ENCODE measurements around the gene SCAMP1.
A peak's percentile ranks its signal among the peaks of the same experiment; 100 is the strongest.
"Not testable (repeated sequence)": the region's sequence is repeated elsewhere in the genome, so short reads cannot be mapped to it uniquely, and the experiment has no call there.

SCAMP1 gene, protein sequence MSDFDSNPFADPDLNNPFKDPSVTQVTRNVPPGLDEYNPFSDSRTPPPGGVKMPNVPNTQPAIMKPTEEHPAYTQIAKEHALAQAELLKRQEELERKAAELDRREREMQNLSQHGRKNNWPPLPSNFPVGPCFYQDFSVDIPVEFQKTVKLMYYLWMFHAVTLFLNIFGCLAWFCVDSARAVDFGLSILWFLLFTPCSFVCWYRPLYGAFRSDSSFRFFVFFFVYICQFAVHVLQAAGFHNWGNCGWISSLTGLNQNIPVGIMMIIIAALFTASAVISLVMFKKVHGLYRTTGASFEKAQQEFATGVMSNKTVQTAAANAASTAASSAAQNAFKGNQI

DNA sequence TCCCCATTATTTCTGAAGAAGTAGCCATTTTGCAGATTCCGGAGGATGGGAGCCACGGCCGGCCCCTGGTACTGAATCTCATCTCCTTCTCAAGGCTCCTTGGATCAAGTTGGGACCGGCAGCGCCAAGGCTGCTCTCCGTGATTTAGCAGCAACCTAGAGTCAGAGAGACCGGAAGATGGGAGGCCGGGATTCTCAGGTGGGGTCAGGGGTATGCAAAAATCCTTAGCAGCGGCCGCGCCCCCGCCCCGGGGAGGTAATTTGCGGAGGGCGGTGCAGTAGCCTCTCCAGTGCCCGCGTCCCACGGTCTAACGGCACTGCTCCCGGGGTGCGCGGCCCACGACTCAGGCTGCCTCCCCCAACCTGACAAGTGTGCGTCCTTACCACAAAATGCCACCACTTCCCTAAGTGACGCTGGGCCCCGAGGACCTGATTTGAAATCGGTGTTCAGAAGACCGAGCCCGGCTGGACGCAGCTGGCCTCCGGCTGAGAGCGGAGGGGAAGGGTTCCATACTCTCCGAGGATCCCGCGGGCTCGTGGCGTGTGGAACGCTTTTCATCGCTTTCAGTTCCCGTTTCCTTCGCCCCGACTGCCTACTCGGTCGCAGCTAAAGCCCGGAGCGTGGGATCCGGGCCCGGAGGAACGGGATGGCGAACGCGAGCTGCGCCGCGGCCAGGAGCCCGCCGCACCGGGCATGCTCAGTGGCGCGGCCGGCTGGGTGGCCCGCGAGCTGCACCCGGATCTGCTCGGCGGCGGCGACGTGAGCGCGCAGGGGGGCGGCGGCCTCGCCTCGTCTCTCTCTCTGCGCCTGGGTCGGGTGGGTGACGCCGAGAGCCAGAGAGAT is at the start of gene SCAMP1:
Gene SCAMP1, plus strand, starts transcription at position 787 of the 843 bp plus-strand sequence. Its CDS starts 55 bp downstream, at position 842.
- peak; percentile 93 for DNase-seq (ENCODE audit: low spot score)

DNA sequence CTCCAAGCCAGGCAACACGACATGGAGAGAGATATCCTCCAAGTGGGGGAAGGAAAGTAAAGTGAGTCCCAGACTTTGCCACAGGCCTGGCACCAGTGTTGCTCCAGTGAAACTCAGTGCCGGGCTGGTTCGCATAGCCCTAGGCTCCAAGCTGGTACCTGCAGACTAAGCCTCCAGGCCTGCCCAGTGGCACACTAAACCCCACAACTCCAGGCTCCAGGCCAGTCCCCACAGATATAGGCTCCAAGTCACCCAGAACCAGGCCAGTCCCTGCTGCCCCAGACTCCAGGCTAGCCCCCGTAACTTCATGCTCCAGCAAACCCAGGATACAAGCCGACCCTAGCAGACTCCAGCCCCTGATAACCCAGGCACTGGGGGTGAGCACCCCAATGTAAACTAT is 42.9 kb upstream of the SCAMP1 start:
- DNase-seq (ENCODE audit: low spot score): no peak

DNA sequence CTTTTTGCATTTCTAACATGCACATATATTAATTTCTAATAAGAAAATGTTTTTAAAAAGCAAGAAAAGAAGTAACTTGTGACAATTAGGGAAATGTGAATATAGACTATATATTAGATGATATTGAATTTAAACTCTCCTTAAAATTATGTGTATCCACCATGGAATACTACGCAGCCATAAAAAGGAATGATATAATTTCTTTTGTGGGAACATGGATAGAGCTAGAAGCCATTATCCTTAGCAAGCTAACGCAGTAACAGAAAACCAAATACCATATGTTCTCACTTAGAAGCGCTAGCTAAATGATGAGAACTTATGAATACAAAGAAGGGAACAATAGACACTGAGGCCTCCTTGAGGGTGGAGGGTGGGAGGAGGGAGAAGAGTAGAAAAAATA is 42.1 kb upstream of the SCAMP1 start:
- no peak for DNase-seq (ENCODE audit: low spot score)

DNA sequence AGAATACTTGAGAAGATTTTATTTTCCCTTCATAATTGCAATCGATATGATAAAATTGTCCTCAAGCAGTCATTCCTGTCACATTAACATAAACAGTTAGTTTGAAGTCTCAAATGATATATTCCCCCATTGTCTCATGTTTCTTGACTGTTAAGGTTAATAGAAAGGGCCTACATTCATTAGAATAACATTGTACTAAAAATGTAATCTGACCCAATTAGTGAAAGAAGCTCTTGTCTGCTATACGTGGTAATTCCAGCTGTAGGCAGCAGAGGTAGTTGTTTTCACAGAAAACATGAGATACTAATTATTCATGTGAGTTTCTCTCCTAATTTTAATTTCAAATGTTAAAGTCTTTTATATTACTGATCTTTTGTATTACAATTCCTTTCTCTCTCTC is 40.0 kb upstream of the SCAMP1 start:
- DNase-seq (ENCODE audit: low spot score): peak; percentile 16

DNA sequence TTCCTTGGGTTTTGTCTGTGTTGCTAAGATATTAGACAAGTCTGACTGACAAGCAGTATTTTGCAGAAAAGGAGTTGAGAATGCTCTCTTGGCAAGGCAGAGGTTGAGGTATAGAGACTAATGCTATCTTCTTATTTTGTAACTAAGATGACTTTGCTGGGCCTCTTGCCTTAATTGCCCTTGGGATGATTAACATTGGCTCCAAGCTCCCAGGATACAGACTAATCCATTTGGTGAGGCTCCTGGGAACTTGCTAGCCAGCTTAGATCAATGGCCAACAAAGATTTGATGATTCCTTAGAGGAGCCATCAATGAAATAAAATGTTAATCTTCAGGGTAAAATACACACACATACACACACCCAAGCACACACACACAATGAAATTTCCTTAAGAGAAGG is 37.2 kb upstream of the SCAMP1 start:
- DNase-seq (ENCODE audit: low spot score): no peak

DNA sequence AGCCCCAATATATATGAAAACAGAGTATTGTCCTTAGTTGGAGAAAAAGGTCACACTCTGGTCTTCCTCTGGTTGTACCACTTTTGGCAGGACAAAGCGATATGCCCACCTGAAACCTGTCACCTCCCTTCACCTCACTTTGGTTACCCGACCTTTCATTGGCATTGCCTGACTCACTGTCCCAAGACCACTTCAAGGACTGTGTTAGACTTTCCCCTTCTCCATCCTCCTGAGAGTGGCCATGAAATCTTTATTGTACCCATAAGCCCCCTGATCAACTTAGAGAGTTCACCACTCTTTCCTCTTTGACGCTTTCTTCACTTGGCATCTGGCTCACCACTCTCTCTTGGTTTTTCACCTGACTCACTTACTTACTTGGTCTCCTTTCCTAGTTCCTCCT is 33.5 kb upstream of the SCAMP1 start:
- no peak for DNase-seq (ENCODE audit: low spot score)

DNA sequence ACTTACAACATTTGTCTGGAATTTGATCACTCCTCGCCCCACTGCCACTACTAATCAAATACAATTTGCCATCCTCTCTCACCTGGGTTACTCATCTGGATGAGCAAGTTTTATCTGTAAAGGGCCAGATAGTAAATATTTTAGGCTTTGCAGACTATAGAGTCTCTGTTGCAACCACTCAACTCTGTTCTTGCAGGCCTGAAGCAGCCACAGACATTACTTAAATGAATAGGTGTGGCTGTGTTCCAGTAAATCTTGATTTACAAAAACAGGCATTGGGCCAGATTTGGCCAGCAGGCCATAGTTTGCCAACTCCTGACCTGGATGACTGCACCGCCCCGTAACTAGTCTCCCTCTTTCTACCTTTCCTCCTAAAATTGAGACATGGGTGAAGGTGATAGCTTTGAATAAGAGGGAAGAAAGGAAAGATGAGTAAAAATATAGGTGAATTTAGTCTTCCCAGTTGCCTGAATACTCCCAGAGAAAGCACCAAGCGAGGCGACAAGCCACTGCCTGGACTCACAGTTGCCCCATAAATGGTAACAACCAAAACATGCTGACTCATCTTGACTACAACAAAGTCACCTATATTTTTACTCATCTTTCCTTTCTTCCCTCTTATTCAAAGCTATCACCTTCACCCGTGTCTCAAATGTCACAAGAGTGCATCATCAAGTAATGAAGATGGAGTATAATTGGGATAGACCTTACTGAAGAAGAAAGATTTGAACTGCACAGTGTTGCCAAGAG is 32.5 kb upstream of the SCAMP1 start:
- no peak for DNase-seq (ENCODE audit: low spot score)

DNA sequence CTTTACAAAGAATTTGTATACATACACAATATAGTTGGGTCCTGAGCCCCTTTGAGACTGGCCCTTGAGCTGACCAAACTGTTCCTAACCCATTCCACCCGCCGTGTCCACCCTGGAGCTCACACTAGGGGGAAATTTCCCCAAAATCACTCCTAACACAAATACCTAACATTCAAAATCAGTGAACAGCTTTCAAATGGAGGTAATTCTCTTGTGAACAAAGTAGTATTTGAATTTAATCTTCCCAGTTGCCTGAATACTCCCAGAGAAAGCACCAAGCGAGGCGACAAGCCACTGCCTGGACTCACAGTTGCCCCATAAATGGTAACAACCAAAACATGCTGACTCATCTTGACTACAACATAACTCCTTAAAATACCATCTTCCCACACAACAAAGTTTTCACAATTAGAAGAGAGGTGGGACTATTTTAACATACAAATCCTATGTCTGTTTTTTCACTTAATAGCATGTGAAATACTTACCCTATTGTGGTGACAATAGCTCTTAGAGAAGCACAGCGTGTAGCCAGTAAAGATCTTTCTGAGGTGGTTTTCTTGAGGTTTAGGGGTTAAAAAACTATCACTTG is 31.7 kb upstream of the SCAMP1 start:
- no peak for DNase-seq (ENCODE audit: low spot score)

DNA sequence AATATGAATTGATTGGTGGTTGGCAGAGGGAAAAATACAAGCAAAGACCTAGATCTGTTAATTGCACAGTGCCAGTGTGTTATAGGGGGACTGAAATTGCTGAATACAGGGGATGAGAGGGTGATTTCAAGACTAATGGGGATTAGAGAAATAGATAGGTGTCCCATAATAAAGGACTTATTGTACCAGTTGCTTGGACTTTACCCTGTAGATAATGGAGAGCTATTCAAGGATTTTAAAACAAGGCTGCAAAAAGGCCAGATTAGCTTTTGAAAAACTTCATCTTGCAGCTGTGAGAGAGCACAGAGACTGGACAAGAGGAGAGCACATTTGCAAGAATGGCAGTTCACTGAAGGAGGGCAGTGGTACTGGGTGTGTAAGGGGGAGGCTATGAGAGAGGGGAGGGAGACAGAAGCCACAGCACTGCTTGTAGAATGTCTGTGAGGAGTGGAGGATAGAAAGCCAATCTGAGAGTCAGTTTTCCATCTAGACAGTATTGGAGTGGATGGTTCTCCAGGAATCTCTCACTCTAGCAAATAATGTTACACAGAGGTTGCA is 28.8 kb upstream of the SCAMP1 start:
- no peak for DNase-seq (ENCODE audit: low spot score)

DNA sequence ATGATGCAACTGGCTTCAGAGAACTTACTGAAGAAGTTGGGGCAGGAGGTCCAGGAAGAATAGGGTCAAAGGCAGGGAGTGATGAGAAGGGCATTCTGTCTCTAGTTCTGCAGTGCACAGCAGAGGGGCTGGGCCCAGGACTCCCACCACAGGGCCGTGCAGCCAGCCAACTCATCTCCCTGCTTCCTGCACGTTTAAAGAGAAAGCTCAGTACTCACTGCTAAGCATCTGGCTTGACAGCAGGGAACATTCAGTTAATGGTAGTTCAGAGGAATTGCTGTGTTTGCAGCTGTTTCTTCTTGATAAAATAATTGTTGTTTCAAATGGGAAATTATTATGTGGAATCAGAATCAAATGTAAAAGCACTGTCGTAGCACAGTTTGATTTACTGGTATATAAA is 25.6 kb upstream of the SCAMP1 start:
- DNase-seq (ENCODE audit: low spot score): no peak

DNA sequence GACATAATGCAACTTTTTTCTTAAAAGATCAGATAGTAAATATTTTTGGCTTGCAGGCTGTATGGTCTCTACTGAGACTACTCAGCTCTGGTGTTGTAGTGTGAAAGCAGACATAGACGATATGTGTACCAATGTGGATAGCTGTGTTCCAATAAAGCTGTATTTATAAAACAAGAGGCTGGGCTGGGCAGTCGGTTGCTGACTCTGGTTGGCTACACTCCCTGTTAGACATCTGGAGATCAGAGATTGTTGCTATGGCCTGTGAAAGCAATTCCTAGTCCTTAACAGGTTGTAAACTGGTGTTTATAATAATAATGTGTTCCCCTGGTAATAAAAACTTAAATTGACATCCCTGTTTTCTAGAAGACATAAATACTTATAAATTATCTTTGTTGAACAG is 24.4 kb upstream of the SCAMP1 start:
- DNase-seq (ENCODE audit: low spot score): no peak

DNA sequence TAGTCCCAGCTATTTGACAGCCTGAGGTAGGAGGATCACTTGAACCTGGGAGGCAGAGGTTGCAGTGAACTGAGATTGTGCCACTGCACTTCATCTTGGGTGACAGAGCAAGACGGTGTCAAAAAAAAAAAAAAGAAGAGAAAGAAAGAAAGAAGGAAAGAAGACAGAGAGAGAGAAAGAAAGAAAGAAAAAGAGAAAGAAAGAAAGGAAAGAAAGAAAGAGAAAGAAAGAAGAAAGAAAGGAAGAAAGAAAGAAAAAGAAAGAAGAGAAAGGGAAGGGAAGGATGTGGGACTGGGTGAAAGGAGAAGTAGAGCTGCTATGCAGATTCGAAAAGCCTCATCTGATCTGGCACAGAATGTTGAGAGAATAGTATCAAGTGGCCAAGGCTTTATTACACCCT is 23.7 kb upstream of the SCAMP1 start:
- DNase-seq (ENCODE audit: low spot score): no peak

DNA sequence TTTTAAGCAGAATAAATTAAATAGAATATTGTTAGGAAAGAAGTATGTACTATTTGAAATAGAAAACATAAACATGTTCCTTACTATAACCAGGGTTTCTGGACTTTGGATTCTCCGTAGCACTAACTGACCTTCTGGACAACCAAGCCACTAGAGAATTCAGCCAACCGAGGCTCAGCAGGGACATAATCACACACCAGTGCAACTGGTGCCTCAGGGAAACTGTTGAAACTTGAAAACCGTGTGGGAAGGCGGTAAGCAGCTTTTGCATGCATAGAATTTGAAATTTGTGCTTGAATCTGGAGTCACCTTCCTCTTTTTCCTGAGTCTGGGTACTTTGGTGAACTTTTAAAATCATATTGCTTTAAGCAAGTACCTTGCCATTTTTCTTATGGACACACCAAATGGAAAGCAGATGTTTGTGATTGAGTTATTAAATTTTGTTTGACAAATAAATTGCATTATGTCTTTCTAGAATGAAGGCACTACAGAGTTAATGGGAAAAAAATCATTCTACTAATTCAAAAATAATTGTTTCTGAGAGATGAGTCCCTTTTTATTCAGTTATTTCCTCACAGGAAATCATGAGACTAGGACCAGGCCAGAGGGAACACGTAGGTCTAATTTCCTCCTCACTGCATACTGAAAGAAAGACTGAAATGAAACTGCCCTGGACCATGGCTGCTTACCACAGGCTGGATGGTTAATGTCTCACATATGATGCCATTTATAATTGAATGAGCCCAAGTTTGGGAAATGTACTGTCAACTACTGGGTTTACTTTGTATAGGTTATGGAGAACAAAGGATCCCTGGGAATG is 20.6 kb upstream of the SCAMP1 start:
- no peak for DNase-seq (ENCODE audit: low spot score)

DNA sequence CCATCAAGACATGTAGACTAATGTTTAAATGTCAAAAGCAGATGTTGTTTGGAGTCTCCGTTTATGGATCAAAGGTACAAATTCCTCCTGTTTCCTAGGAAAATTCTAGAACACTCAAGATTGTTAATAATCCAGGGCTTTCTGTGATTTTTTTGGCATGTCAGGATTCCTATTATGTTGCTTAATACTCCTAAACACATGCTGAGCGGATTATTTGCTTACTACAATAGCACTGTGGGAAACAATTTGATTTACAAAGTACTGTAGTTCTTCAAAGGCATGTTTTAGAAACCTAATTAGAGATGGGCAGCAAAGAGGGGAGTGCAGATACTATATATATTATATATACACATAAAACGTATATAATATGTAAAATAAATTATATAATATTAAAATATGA is 19.0 kb upstream of the SCAMP1 start:
- DNase-seq (ENCODE audit: low spot score): no peak

DNA sequence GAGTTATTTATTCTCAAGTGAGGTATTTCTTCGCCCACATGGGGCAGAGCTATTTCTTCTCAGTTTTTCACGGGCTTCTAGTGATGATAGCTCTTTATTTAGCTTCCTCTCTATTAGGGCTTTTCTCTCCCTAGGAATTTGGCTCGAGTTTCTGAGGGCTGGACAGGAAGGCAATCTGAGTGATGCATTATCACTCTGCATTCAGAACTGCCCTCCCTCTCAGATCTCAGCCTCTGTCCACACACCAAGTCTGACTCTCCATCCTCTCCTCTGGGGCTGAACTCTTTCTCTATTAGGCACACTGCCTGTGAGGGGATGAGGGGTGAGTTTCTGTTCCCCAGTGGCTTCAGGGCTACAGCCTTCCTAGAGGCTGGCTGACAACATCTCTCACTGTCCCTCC is 14.9 kb upstream of the SCAMP1 start:
- DNase-seq (ENCODE audit: low spot score): no peak

DNA sequence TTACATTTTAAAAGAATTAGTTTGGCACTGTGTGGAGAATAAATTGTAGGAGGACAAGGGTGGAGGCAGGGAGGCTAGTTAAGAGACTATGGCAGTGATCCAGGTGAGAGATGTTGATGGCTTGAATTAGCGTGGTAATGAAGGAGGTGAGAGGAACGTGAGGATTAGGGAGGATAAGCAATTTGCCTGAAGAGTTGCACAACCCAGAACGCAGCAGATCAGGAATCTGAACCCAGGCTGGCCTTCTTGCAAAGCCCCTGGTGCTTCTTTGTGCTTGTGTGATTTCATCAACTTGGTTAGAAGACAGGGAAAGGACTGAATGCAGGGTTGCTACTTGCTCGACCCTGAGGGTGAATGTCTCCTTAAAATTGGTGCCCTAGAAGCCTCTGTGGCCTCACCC is 6.9 kb upstream of the SCAMP1 start:
- DNase-seq (ENCODE audit: low spot score): no peak

DNA sequence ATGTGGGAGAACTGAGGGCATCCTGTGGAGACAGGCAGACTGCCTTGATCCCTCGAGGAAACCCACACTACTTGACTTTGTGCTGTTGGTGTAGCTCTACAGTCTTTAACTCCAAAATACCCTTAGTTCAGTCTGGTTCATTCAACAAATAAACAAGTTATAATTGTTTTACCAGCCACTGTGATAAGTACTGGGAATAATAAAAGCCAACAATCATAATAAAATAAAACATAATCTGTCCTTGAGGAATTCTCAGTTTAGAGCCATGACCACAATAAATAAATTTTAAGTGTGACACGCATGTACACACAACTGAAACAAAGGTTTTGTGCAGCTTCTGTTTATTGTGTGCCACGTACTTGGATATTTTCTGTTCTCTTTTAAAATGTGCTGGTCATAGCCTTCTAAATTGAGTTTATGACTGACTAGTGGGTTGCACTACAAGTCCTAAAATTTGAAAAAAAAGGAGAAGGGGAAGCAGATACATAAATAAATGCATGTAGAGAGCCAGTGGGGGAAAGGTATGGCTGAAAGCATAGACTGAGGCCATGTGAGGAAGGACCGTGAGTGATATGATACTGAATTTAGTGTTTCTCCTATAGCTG is 6.2 kb upstream of the SCAMP1 start:
- DNase-seq (ENCODE audit: low spot score): no peak

DNA sequence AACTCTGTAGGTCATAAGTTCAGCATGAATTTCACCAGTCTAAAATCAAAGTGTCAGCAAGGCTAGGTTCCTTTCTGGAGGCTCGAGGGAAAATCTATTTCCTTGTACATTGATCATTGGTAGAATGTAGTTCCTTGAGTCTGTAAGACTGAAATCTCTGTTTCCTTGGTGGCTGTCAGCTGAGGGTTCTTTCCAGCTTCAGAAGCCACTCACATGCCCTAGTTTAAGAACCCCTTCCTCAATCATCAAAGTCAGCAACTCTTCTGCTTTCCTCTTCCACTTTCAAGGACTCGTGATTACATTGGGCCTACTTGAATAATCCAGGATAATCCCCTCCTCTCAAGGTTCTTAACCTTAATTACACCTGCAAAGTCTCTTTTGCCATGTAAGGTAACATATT is 4.9 kb upstream of the SCAMP1 start:
- no peak for DNase-seq (ENCODE audit: low spot score)

DNA sequence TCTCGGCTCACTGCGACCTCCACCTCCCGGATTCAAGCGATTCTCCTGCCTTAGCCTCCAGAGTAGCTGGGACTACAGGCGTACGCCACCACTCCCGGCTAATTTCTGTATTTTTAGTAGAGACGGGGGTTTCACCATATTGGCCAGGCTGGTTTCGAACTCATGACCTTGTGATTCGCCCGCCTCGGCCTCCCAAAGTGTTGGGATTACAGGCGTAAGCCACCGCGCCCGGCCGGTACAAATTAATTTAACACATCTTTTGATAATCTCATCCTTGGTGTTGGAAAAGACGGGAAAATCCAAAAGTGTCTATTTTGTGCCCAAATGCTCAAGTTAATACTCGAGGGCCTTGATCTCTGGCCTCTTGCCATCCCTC is 974 bp upstream of the SCAMP1 start:
- not testable (repeated sequence) for DNase-seq (ENCODE audit: low spot score)

DNA sequence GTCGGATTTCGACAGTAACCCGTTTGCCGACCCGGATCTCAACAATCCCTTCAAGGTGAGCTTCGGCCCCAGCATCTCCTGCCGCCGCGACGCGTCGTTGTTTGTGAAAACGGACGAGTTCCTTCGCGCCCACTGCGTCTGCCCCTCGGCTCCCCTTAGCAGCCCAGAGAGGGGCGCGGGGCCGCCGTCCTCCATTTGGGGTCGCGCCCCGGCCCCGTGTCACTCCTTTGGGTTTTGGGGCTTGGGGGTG is 182 bp downstream of the SCAMP1 start:
- DNase-seq (ENCODE audit: low spot score): no peak
